Epidermal melanocyte (primary cell): ENCODE results near the gene CTDSPL2.
"Not testable (repeated sequence)": the region's sequence is repeated elsewhere in the genome, so short reads cannot be mapped to it uniquely, and the experiment has no call there.

Experiments used
- DNase-seq: peaks from one replicate; pipeline ENCODE4 v3.0.0; 2011; ENCODE audit warnings: low spot score; ENCODE audit not compliant: insufficient read length

Gene CTDSPL2

GRCh38 chr15:44482090-44482489, 54.7 kb downstream of the CTDSPL2 start:
- DNase-seq = no peak

GRCh38 chr15:44485880-44486279, 58.5 kb downstream of the CTDSPL2 start:
- DNase-seq = no peak

GRCh38 chr15:44489464-44489863, 62.0 kb downstream of the CTDSPL2 start:
- DNase-seq = no peak

GRCh38 chr15:44490622-44491021, 63.2 kb downstream of the CTDSPL2 start:
- no peak for DNase-seq

GRCh38 chr15:44492040-44492439, 64.6 kb downstream of the CTDSPL2 start:
- DNase-seq = no peak

- DNase-seq = no peak
These were observed 65.2 kb downstream of the CTDSPL2 start for GRCh38 chr15:44492672-44493071.

- no peak for DNase-seq
These were observed 68.1 kb downstream of the CTDSPL2 start for GRCh38 chr15:44495562-44495961.

GRCh38 chr15:44500555-44500954, 73.1 kb downstream of the CTDSPL2 start:
- no peak for DNase-seq

- DNase-seq = peak; percentile 42
These were observed 74.4 kb downstream of the CTDSPL2 start for GRCh38 chr15:44501768-44502366.

- DNase-seq = no peak
These were observed 89.0 kb downstream of the CTDSPL2 start for GRCh38 chr15:44516436-44516835.

GRCh38 chr15:44519537-44519936, 92.1 kb downstream of the CTDSPL2 start:
- no peak for DNase-seq

GRCh38 chr15:44525018-44525417, 97.6 kb downstream of the CTDSPL2 start:
- DNase-seq = no peak

- no peak for DNase-seq
These were observed 99.8 kb downstream of the CTDSPL2 start for GRCh38 chr15:44527241-44527640.

- no peak for DNase-seq
These were observed 102.6 kb downstream of the CTDSPL2 start for GRCh38 chr15:44529864-44530604.

- no peak for DNase-seq
These were observed 103.2 kb downstream of the CTDSPL2 start for GRCh38 chr15:44530653-44531052.

- DNase-seq = not testable (repeated sequence)
These were observed 104.8 kb downstream of the CTDSPL2 start for GRCh38 chr15:44532275-44532674.

GRCh38 chr15:44532689-44533088, 105.3 kb downstream of the CTDSPL2 start:
- DNase-seq = no peak

GRCh38 chr15:44535092-44535491, 107.7 kb downstream of the CTDSPL2 start:
- DNase-seq = no peak

GRCh38 chr15:44535523-44536301, 108.3 kb downstream of the CTDSPL2 start:
- no peak for DNase-seq

- peak; percentile 73 for DNase-seq
These were observed 109.0 kb downstream of the CTDSPL2 start for GRCh38 chr15:44536302-44536961.

- DNase-seq = no peak
These were observed 109.7 kb downstream of the CTDSPL2 start, which contains the start of gene EIF3J for GRCh38 chr15:44536962-44537734. TSS of gene EIF3J (plus strand) at chr15:44537147. CDS start at chr15:44537195, 48 bp downstream.
